ENCODE results near the gene FANCI. TPM values are rescaled to one million over a fixed set of nuclear protein-coding genes. Genes with fewer than 3 reads are reported as not detected.

Gene FANCI
- total and polyA plus RNA-seq, 10 donors, result 4.4 to 19.4 (median 13.7) TPM

DNA sequence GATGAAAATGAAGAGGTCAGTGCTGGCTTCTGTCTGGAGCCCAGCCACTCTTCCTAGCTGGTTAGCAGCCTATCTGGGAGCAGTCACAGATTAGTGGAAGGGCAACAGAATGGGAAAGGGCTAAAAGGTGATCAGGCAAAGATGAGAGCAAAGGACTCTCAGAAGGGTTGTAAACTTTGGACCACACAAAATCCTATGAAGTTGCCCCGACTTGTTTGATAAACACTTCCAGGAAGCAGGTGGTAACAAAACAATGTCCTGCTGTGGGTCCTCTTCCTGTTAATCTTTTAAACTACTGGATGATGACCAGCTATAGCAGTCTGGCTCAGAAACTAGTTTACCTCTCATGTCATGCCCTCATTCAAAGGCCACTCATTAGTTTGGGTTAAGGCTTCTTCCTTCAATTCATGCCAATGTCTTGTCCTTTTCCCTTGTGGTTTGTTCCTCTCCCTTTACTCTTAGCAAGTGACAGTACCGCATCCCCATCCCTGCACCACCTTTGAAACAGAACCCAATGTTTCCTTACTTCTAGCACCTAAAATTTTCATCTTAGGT is 71.7 kb downstream of the FANCI start:
- peaks cover 4 to 93% (median 57%) of the 10 kb centered on the region in 6 donors for H3K36me3 ChIP-seq
- H3K9me3 ChIP-seq, result no peaks in the 10 kb centered on the region
- no peaks in the 10 kb centered on the region for H3K27me3 ChIP-seq (replicated peaks in 1 of 7)
- no peak for DNase-seq
- no peaks in the 10 kb centered on the region for H3K4me1 ChIP-seq
- peak overlapping the region in 2 of 8 donors; percentile 7 to 41 for H3K27ac ChIP-seq
- TF ChIP-seq, protein P1, sequence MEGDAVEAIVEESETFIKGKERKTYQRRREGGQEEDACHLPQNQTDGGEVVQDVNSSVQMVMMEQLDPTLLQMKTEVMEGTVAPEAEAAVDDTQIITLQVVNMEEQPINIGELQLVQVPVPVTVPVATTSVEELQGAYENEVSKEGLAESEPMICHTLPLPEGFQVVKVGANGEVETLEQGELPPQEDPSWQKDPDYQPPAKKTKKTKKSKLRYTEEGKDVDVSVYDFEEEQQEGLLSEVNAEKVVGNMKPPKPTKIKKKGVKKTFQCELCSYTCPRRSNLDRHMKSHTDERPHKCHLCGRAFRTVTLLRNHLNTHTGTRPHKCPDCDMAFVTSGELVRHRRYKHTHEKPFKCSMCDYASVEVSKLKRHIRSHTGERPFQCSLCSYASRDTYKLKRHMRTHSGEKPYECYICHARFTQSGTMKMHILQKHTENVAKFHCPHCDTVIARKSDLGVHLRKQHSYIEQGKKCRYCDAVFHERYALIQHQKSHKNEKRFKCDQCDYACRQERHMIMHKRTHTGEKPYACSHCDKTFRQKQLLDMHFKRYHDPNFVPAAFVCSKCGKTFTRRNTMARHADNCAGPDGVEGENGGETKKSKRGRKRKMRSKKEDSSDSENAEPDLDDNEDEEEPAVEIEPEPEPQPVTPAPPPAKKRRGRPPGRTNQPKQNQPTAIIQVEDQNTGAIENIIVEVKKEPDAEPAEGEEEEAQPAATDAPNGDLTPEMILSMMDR (IDR thresholded peaks at IDR 0.05 in 8 of 11, conservative IDR thresholded peaks at IDR 0.05 in 3 of 11), result no peak
- TF ChIP-seq POLR2A (IDR thresholded peaks at IDR 0.05) (no peak), POLR2AphosphoS5 (IDR thresholded peaks at IDR 0.05) (peak in 1 of 3 donors; percentile 21)
- WGBS, 5 donors, result 68 to 84% (median 80%) methylated on average over 2 of the region's 2 CpGs
- intact Hi-C loops (cut with DNase I; ENCODE audit: low total_unique reads), result no loop called here
- no peak overlapping the region for H3K4me3 ChIP-seq

DNA sequence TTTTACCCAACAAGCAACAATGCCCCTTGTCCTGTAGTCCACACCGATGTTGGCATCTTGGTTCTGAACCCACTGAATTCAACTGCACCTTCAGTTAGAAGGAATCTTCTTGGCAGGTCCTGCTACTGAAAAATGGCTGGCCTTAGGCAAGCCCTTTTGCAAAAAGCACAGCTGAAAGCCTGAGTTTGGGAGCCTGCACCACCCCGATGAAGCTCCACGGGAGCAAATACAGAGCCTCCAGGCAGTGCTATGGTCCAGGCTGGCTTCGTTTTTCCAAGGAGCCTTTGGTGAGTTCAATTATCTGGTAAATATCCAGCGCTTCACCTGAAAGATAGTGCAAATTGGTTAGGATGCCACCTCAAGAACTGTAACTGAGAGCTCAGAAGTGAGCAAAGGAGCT is 72.7 kb downstream of the FANCI start:
- H3K27ac ChIP-seq, result no peak overlapping the region
- WGBS, 5 donors, result 92 to 99% (median 95%) methylated on average over 5 of the region's 5 CpGs
- TF ChIP-seq POLR2A (IDR thresholded peaks at IDR 0.05) (no peak), POLR2AphosphoS5 (IDR thresholded peaks at IDR 0.05) (no peak)
- TF ChIP-seq, protein P1 (IDR thresholded peaks at IDR 0.05 in 8 of 11, conservative IDR thresholded peaks at IDR 0.05 in 3 of 11), result no peak

DNA sequence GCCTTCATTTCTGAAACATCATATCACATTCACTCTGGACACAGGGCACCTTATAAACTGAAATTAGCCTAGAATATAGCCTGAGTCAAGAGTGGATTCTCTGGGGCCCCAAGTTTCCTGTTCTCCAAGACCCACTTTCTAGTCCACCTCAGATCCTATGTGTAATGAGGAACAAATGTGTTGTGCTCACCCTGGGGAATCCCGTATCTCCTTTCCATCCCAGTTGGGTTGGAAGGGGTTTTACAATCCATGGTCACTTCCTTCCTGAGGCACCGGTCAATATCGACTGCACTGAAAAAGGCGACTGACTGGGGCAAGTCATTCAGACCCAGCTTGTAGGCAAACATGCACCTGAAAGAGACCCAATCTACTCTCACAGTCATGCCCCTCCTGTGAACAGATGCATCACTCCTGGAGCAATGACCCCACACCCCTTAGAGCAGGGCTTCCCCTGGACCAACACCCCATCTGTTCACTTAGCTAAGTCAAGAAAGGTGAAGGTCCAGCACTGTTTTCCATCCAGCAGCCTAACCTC is 73.5 kb downstream of the FANCI start:
- DNase-seq, result no peak
- H3K4me3 ChIP-seq, result no peak overlapping the region
- TF ChIP-seq POLR2AphosphoS5 (IDR thresholded peaks at IDR 0.05), result no peak
- TF ChIP-seq, protein P1 (IDR thresholded peaks at IDR 0.05 in 8 of 11, conservative IDR thresholded peaks at IDR 0.05 in 3 of 11), result no peak
- TF ChIP-seq POLR2A (IDR thresholded peaks at IDR 0.05), result no peak
- no peaks in the 10 kb centered on the region for H3K4me1 ChIP-seq
- no peak overlapping the region for H3K27ac ChIP-seq
- WGBS, 5 donors, result 39 to 68% (median 42%) methylated on average over 4 of the region's 4 CpGs
- no peaks in the 10 kb centered on the region for H3K27me3 ChIP-seq (replicated peaks in 1 of 7)
- intact Hi-C loops (cut with DNase I; ENCODE audit: low total_unique reads), result no loop called here
- H3K9me3 ChIP-seq, result no peaks in the 10 kb centered on the region
- H3K36me3 ChIP-seq, result peaks cover 7 to 98% (median 75%) of the 10 kb centered on the region in 6 donors

More for the DNA sequence above, 72.7 kb downstream of the FANCI start:
- intact Hi-C loops (cut with DNase I; ENCODE audit: low total_unique reads), result no loop called here
- no peak for DNase-seq
- Histone ChIP-seq H3K36me3 (peaks cover 7 to 98% (median 68%) of the 10 kb centered on the region in 6 donors), H3K4me3 (no peak overlapping the region), H3K4me1 (no peaks in the 10 kb centered on the region), H3K9me3 (no peaks in the 10 kb centered on the region), H3K27me3 (replicated peaks in 1 of 7) (no peaks in the 10 kb centered on the region)

DNA sequence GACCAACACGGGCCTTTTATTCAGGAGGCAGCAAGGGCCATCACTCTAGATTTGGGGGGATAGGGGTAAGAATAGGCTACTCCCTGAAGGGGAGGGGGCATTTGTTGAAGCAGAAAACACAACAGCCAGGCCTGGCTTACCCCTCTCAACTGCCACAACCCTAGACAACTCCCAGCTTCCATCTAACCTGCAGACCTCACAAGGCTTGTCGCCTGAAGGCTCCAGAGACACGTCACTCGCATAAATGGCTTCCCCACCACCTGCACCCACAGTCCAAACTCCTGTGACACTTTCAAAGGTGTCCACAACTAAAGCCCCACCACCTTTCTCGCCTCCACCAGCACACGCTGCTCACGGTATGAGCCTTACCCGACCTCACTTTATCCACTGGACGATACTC is 75.9 kb downstream of the FANCI start:
- TF ChIP-seq, protein P1 (IDR thresholded peaks at IDR 0.05 in 8 of 11, conservative IDR thresholded peaks at IDR 0.05 in 3 of 11), result no peak
- TF ChIP-seq POLR2A (IDR thresholded peaks at IDR 0.05), result no peak
- no peak for TF ChIP-seq POLR2AphosphoS5 (IDR thresholded peaks at IDR 0.05)
- intact Hi-C loops (cut with DNase I; ENCODE audit: low total_unique reads), result no loop called here
- H3K9me3 ChIP-seq, result no peaks in the 10 kb centered on the region
- no peak for DNase-seq
- no peaks in the 10 kb centered on the region for H3K4me1 ChIP-seq
- WGBS, 5 donors, result 91 to 100% (median 94%) methylated on average over 9 of the region's 9 CpGs
- H3K36me3 ChIP-seq, result peaks cover 18 to 100% (median 99%) of the 10 kb centered on the region in 6 donors
- H3K27me3 ChIP-seq (replicated peaks in 1 of 7), result no peaks in the 10 kb centered on the region
- no peak overlapping the region for H3K4me3 ChIP-seq
- no peak overlapping the region for H3K27ac ChIP-seq
